M059J (cell line): ENCODE results near the gene SHCBP1. TPM values are rescaled to one million over a fixed set of nuclear protein-coding genes. Genes with fewer than 3 reads are reported as not detected.

Experiments
- DNase-seq: peaks from one replicate; pipeline ENCODE4 v3.0.0-alpha.2; 2012; ENCODE audit warnings: low read depth
- total RNA-seq: library from RNA; depleted of rRNA; stranded (reverse); fragments of >200 nt; shearing (Covaris generic); gene quantifications from 2 replicates; pipeline ENCODE4 v1.2.3, GENCODE V29; 2014

Gene SHCBP1
- total RNA-seq, 1 experiment from 2014 or later, result 62.4 TPM

DNA sequence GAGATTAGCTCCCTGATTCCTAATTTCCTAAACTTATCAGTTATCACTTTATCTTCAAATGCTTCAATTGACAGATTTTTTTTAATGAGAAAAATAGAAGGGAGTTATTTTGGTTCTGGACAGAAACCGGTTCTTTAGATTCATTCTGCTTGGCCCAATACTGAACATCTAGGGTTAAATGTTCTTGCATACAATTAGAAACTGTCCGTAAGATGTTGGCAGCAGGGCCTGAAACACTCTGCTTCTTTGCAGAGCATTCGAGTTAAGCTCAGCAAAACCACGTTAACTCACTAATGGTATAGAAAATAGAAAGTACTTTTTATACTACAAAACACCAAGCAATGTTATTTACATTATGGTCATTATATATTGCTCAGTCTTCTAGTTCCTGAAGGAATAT lies 7.2 kb downstream of the SHCBP1 start:
- DNase-seq, result no peak

DNA sequence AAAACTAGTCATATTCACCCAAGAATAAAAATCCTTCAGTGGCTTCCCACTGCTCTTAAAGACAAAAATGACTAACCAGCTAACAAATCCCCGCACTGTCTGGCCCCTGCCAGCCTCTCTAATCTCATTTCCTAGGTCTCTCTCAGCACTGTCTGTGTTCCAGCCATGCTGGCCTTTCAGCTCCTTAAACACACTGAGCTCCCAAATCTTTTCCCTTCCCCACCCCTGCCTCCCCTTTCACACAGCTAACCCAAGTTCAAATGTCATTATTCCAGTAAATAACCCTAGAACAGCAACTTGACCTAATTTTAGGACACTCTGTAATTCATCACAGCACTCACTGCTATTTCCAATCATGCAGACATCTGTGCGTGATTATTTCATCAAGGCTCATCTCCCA lies 7.8 kb downstream of the SHCBP1 start:
- DNase-seq, result no peak

DNA sequence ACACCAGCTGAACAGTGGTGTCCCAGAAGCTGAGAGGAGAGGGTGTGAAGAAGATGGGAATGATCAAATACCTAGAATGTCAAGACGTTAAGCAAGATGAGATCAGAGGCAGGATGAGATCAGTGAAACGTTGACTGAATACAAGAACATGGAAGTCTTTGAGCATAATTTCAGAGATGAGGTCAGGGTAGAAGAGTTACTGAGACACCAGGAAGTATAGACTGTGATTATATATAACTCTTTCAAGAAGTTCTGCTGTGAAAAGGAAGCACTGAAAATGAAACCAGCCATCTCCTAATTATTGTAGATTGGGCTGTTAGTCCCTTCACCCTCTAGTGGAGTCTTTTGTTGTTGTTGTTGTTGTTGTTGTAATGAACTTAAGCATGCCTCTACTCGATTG lies 9.1 kb downstream of the SHCBP1 start:
- no peak for DNase-seq

DNA sequence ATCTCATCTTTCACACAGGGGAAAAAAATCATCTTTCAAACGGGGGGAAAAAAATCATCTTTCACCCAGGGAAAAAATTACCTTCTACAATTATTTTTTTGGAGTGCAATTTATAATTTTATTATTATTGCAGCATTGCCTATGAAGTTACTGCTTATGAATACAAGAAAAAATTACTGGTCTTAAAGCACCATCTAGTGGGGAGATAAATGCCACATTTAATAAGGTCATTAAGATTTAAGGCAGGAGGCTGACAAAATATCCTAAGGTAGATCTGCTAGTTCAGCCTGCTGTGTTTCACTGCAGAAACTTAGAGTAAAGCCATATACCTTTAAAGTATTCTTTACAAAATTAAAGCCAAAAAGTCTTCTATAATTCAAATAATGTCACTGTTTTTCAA lies 13.7 kb downstream of the SHCBP1 start:
- peak; percentile 55 for DNase-seq

DNA sequence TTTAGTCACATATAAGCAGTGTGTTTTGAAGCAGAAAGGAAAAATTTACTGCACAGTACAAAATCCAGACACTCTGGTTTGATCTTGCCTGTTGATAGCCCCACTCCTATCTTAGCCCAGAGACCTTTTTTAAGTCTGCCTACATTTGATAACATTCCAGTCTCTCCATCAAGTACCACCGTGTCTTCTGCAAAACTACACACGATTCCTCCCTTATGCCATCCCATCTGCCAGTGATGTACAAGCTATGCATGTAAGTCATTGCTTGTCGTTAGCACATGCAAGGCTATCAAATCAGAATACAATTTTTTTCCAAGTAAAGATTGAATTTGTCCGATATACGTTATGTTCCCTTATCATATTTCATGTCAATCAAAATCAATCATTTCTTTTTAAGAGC lies 14.9 kb downstream of the SHCBP1 start:
- no peak for DNase-seq

DNA sequence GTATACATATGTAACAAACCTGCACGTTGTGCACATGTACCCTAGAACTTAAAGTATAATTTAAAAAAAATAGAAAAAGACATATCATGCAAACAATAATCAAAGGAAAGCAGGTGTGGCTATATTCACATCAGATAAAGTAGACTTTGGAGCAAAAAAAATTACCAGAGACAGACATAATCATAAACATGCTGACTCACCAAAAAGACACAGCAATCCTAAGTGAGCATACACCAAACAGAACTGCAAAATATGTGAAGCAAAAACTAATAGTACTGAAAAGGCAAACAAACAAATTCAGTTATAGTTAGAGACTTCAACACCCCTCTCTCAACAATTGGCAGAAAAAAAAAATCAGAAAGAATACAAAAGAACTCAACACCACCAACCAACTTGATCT lies 29.9 kb downstream of the SHCBP1 start:
- DNase-seq, result no peak

DNA sequence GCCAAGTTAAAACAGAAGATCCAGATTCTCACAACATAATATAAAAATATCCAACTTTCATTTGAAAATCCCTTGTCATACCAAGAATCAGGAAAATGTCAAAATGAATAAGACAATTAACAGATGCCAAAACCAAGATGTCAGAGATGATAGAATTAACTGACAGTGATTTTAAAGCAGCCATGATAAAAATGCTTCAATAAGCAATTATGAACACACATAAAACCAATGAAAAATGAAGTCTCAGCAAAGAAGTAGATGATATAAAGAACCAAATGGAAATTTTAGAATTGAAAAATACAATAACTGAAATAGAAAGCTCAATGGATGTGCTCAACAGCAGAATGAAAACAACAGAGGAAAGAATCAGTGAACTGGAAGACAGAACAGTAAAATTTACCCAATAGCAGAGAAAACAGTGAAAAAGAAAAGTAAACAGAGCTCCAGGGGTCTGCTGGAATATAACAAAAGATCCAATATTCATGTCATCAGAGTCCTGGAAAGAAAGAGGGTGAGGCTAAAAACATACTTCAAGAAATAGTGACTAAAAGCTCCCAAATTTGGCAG lies 35.1 kb downstream of the SHCBP1 start:
- DNase-seq, result no peak

DNA sequence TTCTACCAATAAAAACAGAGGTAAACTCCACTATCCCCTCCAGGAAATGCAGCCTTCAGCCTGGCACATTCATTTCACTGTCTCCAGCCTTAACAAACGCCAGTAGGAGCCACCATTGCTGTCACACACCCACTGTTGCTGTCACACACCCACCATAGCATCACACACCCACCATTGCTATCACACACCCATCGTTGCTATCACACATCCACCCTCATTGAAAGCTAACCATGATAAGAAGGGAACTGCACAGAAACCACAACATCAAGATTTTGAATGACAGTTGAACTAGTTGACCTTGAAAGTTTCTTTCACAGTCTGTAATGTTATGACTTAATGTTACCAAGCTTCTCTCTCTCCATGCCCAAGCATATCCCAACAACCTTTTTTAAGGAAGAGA lies 38.1 kb downstream of the SHCBP1 start:
- DNase-seq, result no peak

DNA sequence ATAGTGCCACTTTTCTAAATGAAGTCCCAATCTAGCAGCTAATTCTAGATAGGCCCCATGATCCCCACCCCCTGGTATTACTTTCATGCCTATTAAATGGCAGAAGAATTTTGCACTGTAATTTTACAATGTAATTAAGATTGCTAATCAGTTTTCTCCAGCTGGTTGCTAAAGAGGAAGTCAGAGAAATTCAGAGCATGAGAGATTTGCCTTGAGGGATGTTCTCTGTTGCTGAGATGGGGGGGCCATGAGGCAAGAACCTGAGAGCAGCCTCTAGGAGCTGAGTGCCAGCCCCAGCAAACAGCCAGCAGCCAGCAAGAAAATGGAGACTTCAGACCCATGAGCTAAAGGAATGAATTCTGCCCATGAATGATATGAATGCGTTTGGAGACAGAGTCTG lies 38.9 kb downstream of the SHCBP1 start:
- no peak for DNase-seq

DNA sequence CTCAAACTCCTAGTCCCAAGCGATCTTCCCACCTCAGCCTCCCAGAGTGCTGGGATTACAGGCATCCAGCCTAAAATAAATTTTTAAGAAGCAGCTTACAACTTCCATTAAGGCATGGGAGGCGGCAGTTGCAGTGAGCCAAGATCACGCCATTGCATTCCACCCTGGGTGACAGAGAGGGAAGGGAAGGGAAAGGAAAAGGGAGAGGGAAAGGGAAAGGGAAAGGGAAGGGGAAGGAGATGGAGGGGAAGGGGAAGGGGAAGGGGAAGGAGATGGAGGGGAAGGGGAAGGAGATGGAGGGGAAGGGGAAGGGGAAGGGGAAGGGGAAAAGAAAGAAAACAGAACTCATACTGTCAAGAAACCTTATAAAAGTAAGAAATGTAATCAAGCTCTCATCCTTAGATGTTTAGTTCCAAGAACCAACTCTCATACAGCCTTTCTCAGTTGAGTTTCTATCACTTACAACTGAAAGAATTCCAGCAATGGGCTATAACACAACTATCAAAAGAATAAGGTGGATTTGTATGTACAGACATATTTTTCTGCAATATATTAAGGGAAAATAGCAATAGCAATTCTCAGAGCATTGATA lies 43.1 kb downstream of the SHCBP1 start:
- no peak for DNase-seq

DNA sequence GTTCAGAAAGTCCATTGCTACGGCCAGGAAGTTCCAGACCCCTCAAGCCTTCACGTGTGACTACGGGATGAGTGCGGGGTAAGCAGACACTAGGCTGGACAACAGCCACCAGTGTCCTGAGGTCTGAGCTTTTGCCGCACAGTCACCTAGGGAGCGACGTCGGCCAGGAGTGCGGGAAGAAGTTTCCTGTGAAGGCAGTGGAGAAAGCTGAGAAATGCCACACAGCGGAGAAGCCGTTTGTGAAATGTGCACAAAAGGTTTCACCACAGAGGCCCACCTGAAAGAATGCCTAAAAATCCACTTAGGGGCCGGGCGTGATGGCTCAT lies 47.4 kb downstream of the SHCBP1 start:
- DNase-seq, result no peak

DNA sequence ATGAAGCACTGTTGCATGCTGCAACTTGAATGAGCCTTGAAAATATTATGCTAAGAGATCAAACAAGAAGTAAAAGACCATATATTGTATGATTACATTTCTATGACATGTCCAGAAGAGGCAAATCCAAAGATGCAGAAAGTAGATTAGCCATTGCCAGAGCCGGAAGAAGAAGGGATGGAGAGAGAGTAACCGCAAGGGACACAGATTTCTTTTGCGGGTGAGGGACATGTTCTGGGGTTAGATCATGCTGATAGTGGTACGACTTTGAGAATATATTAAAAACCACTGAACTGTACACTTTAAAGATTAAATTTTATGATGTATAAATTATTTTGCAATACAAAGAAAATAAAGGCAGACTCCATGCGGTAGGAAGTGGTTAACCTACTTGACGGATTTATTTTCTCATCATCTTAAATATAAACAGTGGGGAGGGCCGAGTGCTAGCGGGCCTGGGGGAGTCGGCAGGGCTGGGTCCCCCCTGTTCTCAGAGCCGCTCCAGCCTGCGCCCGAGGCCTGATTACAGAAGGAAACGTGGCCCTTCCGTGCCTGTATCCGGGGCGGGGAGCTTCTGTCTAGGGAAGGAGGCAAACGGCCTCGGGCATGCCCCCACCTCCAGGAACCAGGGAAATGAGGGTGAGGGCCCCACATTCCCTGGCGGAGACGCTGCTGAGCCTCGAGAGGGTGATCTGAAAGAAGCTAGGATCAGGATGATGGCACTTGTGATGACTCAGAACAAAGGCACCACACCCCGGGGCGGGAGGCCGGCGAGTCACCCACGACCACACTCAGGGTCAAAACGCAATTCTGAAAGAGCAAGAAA lies 48.0 kb downstream of the SHCBP1 start:
- DNase-seq, result peak; percentile 91

DNA sequence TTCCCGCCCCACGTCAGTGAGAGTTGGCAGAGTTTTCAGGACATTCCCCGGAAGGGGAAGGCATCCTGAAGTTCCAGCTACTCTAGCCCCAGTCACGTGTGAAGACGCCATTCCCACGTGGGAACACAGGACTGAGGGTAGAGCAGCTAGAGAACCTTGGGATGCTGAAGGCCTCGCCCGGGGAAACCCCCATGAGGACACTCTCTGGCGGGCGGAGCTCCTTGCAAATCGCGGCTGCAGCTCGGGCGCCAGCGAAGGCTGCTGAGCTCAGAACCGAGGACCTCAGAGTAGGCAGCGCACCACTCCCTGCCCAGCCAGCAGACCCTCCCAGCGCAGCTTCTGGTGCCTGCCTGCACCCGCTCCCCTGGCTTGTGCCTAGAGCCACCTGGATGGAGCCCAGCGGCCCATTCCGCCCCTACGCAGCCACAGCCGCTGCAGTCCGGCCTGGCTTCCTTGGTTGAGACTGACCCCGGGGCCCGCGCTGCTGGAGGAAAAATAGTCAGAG lies 51.9 kb downstream of the SHCBP1 start:
- no peak for DNase-seq

DNA sequence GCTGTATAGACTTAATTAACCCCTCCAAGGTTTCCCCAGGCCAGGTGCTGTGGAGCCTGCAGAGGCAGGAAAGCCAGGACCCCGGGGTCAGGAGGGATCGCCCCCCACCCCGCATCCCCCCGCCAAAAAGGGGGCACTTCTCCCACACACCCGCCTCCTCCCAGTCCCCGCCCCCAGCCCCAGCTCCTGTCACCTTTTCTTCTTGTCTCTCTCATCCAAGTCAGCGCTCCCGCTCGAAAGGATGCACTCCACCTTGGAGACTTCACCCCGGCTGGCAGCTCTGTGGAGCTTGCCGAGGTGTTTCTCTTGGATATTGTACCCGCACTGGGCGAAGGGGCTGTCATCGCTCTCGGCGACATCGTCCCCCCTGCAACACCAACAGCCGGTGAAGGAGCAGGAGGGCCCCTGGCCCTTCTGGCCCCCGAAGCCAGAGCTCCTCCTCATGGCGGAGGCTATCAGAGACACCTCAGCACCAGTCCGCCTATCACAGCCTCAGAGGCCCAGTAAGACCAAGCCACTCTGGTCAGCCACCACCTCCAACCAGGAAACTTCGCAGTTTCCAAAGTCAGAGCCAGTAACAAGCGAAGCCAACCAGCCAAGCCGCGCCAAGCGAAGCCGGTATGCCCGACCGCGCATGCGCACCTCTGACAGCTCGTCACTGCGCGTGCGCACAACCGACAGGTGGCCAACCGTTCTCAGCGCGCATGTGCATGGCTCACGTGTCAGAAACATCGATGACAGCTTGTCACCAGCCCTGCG lies 52.5 kb downstream of the SHCBP1 start:
- DNase-seq, result no peak

DNA sequence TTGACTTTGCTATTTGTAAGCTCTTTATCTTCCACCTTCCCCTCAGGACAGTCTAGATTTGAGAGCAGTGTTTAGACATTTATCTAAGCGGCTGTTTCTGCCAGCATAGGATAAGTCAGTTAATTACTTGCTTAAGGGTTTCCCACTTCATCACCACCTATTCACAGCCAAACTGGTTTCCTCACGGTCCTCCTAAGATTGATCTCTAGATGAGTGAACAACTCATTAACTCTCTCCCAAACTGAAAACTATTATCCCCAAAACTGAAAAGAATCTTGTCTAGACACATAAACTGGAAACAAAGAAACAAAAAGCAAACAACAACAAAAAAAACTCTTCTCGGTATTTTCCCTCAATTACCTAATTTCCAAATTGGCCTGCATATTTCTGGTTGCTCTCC lies 58.2 kb downstream of the SHCBP1 start:
- DNase-seq, result no peak

DNA sequence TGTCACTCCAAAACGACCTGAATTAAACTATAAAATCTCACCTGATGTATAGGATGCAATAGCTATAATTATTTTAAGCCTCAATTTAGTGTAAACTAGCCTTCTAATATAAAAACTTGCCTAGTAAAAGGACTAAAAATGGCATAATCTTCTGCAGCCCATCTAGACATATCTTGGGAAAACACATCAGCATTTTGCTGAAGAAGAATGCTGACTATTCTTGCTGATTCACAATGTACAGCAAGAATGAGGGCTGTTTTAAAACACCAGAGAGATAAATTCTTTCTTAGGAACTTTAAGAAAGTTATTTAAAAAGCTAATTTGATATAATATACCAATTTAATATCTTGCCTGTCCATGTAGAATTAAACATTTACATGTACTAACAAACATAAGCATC lies 63.2 kb downstream of the SHCBP1 start:
- DNase-seq, result no peak

DNA sequence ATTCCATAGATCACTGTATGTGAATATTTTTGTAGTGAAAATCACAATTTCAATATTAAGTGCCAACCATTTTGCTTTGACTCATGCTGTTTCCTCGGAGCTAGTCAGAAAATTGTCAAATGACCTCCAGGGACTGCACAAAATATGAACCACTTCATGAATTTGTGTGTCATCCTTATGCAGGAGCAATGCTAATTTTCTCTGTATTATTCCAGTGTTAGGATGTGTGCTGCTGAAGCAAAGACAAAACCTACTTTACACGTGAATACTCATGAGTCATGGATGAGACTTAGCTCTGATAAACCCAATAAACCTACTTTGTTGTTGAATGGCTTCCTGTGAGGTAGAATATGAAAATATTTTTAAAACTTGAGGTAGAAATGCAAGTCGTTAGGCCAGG lies 65.2 kb downstream of the SHCBP1 start:
- peak; percentile 80 for DNase-seq

DNA sequence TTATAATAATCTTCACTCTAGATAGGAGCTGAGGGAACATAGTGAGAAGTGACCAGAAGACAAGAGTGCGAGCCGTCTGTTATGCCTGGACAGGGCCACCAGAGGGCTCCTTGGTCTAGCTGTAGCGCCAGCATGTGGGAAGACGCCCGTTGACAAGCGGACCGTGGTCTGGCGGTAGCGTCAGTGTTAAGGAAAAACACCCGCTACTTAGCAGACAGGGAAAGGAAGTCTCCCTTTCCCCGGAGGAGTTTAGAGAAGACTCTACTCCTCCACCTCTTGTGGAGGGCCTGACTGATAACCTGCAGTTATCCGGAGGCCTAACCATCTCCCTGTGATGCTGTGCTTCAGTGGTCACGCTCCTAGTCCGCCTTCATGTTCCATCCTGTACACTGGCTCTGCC lies 66.7 kb downstream of the SHCBP1 start:
- peak; percentile 77 for DNase-seq

DNA sequence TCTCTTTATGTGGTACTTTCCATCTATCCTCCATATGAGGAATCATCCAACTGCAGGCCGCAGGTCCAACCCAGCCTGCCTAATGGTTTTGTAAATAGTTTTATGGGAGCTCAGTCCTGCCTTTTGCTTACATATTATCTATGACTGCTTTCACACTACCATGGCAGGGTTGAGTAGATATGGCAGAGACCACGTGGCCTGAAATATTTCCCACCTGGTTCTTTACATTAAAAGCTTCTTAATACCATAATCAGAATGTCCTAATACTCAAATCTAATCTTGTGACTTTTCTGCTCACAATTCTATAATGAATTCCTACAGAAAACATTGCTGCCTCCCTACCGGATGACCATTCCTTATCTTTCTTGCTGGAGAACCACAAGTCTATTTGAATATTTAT lies 71.7 kb downstream of the SHCBP1 start:
- no peak for DNase-seq
